Measurements from ENCODE around the gene TENM3. TPM values are rescaled to one million over a fixed set of nuclear protein-coding genes. Genes with fewer than 3 reads are reported as not detected.
"Not testable (repeated sequence)": the region's sequence is repeated elsewhere in the genome, so short reads cannot be mapped to it uniquely, and the experiment has no call there.

Gene TENM3
- total RNA-seq, result 38.1 TPM
- long read RNA-seq, partial matches to known transcripts, result 13 of 29 reads
- long read RNA-seq, other reads (novel, unspliced or antisense), result 16 of 29 reads

GRCh38 chr4:182243204-182243603, at the start of gene TENM3:
Gene TENM3, plus strand, starts transcription at chr4:182243402. Its CDS starts 80,619 bp downstream, at chr4:182324021.
- DNase-seq (ENCODE audit: low spot score), result not testable (repeated sequence)

DNA sequence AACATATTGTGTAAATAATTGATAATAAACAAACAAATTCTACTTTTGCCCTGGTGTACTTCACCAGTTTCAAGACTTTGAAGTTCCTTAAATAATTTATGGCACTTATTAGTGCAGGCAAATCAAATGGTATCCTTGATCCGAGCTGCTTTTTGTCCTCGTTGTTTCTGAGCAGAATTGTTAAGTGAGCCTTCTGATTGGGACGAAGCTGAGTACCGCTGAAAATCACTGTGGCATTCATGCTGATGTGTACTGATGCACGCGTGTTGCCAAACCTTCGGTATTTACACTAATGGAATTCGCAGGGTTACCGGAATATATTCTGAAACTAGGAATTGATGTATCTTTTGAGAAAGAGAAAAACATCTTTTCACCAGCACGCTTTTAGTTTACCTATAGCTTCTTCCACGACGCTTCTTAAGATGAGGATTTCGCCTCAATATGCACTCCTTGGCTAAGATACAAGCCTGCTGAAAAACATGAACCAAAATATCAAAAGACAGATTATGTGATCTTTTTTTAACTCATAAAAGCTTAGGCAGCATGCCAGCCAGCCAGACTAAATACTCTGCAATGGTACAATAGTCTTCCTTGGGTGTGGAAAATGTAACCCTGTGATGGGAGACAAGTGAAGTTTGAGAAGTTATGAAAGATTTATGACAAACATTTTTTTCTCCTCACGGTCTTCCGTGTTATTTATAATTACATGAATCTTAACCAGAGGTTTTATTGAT, 48.9 kb upstream of the TENM3 start:
- DNase-seq (ENCODE audit: low spot score), result no peak

DNA sequence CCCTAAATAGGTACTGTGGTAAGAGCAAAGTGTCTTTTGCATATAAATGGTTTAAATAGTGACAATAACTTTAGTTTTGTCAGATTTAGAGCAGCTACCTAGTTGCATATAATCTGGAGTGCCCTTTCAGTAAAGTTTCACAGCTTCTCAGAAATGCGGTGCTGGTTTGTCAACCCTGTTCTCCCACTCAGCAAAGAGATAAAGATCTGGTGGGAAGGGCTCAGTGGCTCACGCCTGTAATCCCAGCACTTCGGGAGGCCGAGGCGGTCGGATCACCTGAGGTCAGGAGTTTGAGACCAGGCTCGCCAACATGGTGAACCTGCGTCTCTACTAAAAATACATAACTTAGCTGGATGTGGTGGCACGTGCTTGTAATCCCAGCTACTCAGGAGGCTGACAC, 45.6 kb upstream of the TENM3 start:
- DNase-seq (ENCODE audit: low spot score), result no peak

DNA sequence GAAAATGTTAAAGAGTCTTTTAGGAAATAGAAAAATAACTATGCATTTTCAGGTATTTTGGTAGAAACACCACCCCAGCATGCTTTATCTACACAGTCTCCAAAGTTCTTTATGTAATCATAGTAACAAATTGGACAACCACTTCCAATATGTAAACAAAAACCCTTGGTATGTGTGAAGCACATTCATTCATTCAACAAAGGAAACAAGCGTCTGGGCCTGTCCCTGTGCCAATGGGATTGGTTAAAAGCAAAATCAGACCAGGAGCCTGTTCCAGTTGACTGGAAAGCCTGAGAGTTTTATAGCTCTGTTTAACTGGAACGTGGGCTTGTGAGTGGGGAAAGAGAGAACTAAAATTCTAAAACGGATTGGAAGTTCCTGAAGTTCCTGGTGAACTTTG, 41.3 kb upstream of the TENM3 start:
- DNase-seq (ENCODE audit: low spot score), result no peak

DNA sequence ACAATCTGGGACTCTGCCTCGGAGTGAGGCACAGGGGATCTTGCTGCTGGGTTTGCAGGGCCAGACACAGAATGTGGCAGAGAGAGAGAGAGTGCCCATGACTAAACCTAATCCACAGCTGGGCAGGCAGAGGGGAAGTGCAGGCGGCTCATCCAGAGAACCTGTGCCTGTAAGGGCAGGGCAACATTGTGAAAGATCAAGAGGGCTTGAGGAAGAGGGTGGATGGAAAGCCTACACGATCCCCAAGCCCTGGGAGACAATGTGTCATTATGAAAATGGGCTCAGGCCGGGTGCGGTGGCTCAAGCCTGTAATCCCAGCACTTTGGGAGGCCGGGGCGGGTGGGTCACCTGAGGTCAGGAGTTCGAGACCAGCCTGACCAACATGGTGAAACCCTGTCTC, 40.6 kb upstream of the TENM3 start:
- no peak for DNase-seq (ENCODE audit: low spot score)

GRCh38 chr4:182203872-182204411, 39.3 kb upstream of the TENM3 start:
- DNase-seq (ENCODE audit: low spot score), result no peak

- DNase-seq (ENCODE audit: low spot score), result no peak
Measured at GRCh38 chr4:182205306-182205705, 37.9 kb upstream of the TENM3 start.

GRCh38 chr4:182206266-182206665, 36.9 kb upstream of the TENM3 start:
- no peak for DNase-seq (ENCODE audit: low spot score)

DNA sequence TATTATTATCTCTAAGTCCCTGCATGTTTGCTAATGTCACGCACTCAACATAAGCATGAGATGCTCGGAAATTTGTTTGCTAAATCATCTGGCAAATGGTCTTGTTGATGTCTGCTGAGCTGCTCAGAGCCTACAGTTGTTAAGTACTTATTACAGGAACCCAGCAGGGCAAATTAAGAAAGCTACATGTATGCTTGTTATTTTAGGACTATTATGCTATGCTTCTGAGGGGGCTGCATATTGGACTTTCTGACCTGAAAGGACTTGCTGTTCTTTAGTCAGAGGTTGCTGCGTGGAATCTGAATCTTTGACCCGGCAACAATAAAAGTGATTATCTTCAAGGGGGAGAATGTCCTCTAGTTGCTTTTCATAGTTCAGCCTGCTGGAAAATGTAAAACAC, 36.3 kb upstream of the TENM3 start:
- DNase-seq (ENCODE audit: low spot score), result no peak

DNA sequence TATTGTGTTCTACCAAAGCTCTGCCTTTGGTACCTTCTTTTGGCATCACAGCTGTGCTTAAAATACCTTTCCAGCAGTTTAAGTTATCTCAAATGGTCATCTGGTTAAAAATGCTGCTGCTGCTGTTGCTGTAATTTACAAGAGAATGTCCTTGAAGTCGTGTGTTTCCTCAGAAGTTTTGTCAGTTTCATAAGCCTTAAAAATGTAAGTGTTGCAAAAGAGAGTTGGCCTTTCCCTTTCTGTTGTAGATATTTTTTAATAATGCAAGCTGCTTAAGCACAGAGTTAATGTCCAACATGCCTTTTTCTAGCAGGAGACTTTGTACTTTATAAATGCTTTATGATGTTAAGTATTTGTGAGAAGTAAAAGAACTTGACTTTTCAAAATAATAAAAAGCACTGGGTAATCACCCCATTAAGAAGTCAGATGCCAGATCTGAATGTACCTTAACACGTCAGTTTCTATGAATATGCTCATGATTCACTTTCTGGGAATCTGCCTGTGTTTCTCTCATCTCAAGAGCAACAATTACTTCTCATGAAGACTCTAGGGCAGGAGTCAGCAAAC, 35.3 kb upstream of the TENM3 start:
- DNase-seq (ENCODE audit: low spot score), result no peak

DNA sequence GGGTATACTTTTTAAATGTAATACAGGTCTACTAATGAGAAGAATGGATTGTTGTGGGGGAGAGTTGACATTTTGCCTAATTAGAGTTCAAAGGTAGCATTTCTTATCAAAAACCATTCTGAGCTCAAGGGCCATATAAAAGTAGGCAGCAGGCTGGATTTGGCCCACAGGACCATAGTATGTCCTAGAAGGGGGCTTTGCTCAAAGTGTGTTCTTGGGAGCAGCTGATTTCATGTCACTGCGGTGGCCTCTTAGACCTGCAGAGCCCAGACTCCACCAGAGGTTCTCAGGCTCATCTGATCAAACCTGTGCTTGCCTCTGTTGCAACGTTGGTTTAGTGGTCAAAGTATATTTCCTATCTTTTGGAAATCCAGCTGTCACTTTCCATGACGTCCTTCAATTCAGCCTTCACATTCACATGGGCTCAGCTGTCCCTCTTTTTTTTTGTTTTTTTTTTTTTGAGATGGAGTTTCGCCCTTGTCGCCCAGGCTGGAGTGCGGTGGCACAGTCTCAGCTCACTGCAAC, 34.6 kb upstream of the TENM3 start:
- no peak for DNase-seq (ENCODE audit: low spot score)

DNA sequence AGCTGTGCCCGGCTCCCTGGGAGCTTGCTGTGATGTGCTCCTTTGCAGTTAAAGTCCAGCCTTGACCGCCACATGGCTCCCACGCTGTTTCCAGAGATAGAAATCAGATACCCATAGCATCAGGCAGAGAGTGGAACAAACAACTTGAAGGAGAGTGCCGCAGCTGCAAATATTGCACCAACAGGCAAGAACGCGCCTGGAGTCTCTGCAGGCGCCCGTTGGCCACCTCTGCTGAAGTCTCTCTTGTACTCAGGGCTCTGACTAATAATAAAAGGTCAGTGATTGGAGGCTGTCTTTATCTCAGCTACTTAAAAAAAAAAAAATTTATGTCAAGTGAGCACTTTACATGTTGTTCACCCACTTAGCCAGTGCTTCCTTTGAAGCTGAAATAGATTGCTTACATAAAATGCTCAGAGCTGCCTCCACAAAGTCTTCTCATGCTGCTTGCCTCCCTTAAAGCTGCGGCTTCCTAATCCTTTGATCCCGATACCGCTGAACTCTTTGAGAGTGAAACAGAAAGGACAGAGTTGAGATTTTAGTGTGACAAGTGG, 30.9 kb upstream of the TENM3 start:
- DNase-seq (ENCODE audit: low spot score), result no peak

DNA sequence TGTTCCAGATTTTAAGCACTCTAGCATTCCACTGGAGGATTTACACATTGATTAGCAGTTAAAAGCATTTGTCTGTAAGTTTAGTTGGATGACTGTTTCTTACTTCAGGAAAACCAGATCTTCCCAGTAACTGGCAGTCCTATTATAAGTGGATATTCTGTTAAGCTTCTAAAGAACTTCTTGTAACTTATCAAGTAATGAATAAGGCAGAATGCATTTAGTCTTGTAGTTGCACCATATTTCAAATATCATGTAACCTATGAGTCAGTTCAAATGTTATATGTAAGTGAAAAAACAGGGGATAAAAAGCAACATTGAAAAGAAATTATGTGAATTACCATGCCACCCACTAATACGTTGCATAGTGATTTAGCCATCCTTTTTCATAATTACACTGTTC, 30.2 kb upstream of the TENM3 start:
- no peak for DNase-seq (ENCODE audit: low spot score)

- no peak for DNase-seq (ENCODE audit: low spot score)
Measured at GRCh38 chr4:182215148-182215547, 28.1 kb upstream of the TENM3 start.

DNA sequence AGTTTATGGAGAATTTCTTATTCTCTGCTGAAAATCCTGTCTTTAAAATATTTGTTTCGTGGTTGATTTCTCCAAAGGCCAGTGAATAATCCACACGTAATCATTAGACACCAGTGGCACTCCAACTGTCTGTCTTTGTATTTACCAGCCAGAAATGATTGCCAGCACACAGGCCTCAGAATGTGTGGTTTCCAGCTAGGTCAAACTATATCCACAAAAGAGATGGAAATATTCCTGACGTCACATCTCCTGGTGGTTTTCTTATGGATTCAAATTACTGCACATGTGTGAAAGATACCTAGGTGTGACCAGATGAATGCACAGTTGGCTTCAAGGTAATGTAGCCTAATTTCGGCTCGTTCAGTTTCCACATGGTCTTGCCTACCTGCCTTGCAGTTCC, 27.2 kb upstream of the TENM3 start:
- no peak for DNase-seq (ENCODE audit: low spot score)

GRCh38 chr4:182219411-182220056, 23.7 kb upstream of the TENM3 start:
- no peak for DNase-seq (ENCODE audit: low spot score)

DNA sequence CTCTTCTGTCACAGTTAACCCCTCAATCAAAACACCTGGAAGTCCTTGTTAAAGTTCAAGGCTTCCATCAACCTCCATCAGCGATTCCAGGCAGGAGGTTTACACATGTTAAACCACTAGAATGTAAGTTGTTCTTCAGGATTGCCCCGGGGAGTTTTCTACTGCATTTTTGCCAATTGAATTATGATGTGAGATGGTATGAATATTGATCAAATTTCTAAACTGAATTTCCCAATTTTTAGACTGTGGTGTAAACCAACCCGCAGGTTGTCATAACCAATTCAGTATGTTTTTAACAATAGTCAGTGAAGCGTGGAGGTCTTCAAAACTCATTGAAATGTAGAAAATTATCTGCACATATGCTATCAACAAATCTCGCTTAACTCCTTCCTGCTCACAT, 21.2 kb upstream of the TENM3 start:
- no peak for DNase-seq (ENCODE audit: low spot score)

DNA sequence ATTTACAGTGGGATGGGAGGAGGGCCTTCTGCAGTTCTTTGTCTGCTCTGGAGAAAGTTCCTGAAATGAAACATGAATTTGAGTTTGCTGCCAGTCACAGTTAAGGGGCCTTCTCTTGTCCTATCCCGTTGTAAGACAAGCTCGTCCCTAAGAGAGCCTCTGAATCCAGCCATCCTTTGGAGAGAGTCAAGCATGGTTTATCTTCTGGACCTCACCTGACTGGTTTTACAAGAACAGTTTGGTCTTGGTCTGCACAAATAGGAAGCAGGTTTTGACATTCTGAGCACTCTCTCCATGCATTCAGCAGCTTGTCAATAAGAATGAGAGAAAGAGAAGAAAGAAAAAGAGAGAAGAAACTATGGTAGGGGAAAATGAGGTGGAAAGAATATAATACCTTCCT, 20.4 kb upstream of the TENM3 start:
- DNase-seq (ENCODE audit: low spot score), result no peak

DNA sequence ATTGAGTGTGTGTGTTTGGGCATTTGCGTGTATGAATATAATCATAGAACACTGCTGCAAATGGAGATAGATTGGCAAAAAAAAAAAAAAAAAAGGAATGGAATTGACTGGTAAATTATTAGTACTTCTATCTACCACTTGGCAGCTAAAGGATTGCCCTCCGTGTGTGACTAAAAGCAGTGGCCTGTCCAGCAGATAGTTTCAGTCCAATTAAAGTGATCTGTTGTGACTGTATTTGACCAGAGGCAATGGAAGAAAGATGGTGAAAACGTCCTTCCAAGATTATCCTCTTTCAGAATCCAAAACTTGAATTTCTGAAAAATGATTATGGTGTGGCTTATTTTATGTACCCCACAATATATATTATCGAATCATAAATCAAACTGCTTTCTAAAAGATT, 19.5 kb upstream of the TENM3 start:
- no peak for DNase-seq (ENCODE audit: low spot score)

DNA sequence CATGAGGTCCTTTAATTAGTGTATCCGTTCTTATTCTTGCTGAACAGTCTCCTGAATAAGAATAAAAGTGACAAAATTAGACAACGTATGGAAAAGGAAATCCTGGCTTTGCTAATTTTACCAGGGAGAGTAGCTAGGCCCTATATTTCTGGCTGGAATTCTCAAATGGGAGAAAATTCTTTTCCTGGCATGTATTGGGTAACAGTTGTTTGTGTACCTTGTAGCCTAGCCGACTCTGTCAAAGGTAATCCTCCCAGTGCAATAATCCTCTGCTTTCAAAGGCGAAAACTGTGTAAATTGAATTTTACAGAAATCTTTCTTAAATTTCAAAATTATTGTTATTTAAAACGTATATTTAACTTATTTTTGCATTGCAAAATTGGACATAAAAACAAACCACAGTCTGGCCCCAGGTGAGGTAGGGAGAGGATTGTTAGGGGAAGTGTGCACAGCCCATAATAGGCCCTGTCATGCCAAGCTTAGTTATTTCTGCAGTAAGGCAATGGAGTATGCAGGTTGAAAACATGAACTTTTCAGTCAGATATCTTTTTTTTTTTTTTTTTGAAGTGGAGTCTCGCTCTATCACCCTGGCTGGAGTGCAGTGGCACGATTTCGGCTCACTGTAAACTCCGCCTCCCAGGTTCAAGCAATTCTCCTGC, 18.9 kb upstream of the TENM3 start:
- no peak for DNase-seq (ENCODE audit: low spot score)

- no peak for DNase-seq (ENCODE audit: low spot score)
Measured at GRCh38 chr4:182225257-182225852, 17.8 kb upstream of the TENM3 start.

Data from mesenteric fat pad (tissue), 1 donor.